ENCODE measurements around the gene SEMA3D. TPM values are rescaled to one million over a fixed set of nuclear protein-coding genes. Genes with fewer than 3 reads are reported as not detected.

Gene SEMA3D
- total and polyA plus RNA-seq, 2 experiments from 2014 or later: 1.5 to 7.2 TPM

DNA sequence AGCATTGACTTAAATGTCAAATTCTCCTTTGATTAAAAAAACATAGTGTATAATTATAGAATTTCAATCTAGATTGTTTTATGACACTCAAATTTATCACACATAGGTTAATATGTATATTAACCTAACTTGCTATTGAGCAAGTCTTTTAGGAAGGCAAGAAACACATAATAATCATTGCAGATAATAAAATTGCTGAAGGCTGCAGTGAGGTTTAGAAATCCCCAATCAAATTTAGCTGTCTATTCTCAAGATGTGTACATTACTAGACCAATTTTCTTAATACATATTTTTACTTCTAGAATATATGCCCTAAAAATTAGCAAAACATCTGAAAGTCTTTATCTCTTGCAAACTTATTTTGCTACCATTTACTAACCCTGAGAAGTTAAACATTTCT lies 34.9 kb upstream of the SEMA3D start (continued):
- TF ChIP-seq, protein P1, sequence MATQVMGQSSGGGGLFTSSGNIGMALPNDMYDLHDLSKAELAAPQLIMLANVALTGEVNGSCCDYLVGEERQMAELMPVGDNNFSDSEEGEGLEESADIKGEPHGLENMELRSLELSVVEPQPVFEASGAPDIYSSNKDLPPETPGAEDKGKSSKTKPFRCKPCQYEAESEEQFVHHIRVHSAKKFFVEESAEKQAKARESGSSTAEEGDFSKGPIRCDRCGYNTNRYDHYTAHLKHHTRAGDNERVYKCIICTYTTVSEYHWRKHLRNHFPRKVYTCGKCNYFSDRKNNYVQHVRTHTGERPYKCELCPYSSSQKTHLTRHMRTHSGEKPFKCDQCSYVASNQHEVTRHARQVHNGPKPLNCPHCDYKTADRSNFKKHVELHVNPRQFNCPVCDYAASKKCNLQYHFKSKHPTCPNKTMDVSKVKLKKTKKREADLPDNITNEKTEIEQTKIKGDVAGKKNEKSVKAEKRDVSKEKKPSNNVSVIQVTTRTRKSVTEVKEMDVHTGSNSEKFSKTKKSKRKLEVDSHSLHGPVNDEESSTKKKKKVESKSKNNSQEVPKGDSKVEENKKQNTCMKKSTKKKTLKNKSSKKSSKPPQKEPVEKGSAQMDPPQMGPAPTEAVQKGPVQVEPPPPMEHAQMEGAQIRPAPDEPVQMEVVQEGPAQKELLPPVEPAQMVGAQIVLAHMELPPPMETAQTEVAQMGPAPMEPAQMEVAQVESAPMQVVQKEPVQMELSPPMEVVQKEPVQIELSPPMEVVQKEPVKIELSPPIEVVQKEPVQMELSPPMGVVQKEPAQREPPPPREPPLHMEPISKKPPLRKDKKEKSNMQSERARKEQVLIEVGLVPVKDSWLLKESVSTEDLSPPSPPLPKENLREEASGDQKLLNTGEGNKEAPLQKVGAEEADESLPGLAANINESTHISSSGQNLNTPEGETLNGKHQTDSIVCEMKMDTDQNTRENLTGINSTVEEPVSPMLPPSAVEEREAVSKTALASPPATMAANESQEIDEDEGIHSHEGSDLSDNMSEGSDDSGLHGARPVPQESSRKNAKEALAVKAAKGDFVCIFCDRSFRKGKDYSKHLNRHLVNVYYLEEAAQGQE (IDR thresholded peaks at IDR 0.05; ENCODE audit: unreplicated experiment): no peak
- TF ChIP-seq, protein P2, sequence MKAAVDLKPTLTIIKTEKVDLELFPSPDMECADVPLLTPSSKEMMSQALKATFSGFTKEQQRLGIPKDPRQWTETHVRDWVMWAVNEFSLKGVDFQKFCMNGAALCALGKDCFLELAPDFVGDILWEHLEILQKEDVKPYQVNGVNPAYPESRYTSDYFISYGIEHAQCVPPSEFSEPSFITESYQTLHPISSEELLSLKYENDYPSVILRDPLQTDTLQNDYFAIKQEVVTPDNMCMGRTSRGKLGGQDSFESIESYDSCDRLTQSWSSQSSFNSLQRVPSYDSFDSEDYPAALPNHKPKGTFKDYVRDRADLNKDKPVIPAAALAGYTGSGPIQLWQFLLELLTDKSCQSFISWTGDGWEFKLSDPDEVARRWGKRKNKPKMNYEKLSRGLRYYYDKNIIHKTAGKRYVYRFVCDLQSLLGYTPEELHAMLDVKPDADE (IDR thresholded peaks at IDR 0.05): no peak
- no peak for TF ChIP-seq ZNF331 (CRISPR knock-in tag; IDR thresholded peaks at IDR 0.05; ENCODE audit: low read depth)
- no peak for TF ChIP-seq JUNB (IDR thresholded peaks at IDR 0.05; ENCODE audit: unreplicated experiment)
- TF ChIP-seq NANOG (IDR thresholded peaks at IDR 0.05; ENCODE audit: borderline replicate concordance): no peak
- no peak for TF ChIP-seq CREB1 (CRISPR knock-in tag; IDR thresholded peaks at IDR 0.05; ENCODE audit: low read depth)
- TF ChIP-seq EZH2 (IDR thresholded peaks at IDR 0.05; ENCODE audit: low read depth, unreplicated experiment): no peak
- TF ChIP-seq POLR2AphosphoS5 (IDR thresholded peaks at IDR 0.05; ENCODE audit: low read depth): no peak
- TF ChIP-seq, protein P3, sequence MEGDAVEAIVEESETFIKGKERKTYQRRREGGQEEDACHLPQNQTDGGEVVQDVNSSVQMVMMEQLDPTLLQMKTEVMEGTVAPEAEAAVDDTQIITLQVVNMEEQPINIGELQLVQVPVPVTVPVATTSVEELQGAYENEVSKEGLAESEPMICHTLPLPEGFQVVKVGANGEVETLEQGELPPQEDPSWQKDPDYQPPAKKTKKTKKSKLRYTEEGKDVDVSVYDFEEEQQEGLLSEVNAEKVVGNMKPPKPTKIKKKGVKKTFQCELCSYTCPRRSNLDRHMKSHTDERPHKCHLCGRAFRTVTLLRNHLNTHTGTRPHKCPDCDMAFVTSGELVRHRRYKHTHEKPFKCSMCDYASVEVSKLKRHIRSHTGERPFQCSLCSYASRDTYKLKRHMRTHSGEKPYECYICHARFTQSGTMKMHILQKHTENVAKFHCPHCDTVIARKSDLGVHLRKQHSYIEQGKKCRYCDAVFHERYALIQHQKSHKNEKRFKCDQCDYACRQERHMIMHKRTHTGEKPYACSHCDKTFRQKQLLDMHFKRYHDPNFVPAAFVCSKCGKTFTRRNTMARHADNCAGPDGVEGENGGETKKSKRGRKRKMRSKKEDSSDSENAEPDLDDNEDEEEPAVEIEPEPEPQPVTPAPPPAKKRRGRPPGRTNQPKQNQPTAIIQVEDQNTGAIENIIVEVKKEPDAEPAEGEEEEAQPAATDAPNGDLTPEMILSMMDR (conservative IDR thresholded peaks at IDR 0.05; ENCODE audit: low read depth in 2 of 2): no peak
- no peak for TF ChIP-seq STAT1 (IDR thresholded peaks at IDR 0.05; ENCODE audit: unreplicated experiment)

DNA sequence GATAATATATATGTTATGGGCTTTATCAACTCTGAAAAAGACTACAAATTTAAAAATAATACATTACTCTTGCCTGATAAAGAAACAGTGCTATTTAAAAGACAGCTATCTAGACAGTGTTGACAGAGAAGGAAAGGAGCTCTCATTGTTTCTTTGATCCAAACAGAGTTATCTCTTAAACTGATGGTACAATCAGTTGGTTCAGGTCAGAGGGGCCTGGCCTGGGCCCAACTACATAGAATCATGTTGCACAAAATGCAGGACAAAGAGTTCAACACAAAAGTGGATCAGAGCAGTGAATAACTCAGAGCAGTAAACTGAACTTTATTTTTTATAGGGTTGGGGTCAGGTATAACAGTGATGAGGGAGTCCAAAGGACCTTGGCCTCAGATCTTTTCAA lies 33.8 kb upstream of the SEMA3D start:
- ATAC-seq (no peak), DNase-seq (ENCODE audit: low spot score) (no peak)
- Histone ChIP-seq H3K4me1 (ENCODE audit: insufficient read depth) (no peaks in the 10 kb centered on the region; the same call in 1 of the 2 replicates), H2AFZ (no peak overlapping the region), H3F3A (replicated peaks; ENCODE audit: low read depth) (no peaks in the 10 kb centered on the region), H3K27ac (ENCODE audit: low read depth) (no peak overlapping the region), H3K9me2 (ENCODE audit: insufficient read depth) (no peaks in the 10 kb centered on the region), H3K4me2 (no peak overlapping the region), H3K4me3 (no peak overlapping the region), H3K36me3 (ENCODE audit: insufficient read depth) (no peaks in the 10 kb centered on the region), H3K27me3 (ENCODE audit: insufficient read depth) (no peaks in the 10 kb centered on the region), H4K20me1 (replicated peaks; ENCODE audit: insufficient read depth) (no peaks in the 10 kb centered on the region), H3K79me2 (replicated peaks; ENCODE audit: insufficient read depth) (no peaks in the 10 kb centered on the region)
- Mint-ChIP-seq H3K9me3 (no peaks in the 10 kb centered on the region), H3K27me3 (ENCODE audit: insufficient read depth, low read depth, poor library complexity) (no peaks in the 10 kb centered on the region), H3K4me3 (no peak overlapping the region), H3K36me3 (ENCODE audit: low read depth) (no peaks in the 10 kb centered on the region), H3K4me1 (no peaks in the 10 kb centered on the region), H3K27ac (no peak overlapping the region)
- TF ChIP-seq POLR2AphosphoS5 (IDR thresholded peaks at IDR 0.05; ENCODE audit: low read depth) (no peak), EZH2phosphoT487 (IDR thresholded peaks at IDR 0.05; ENCODE audit: unreplicated experiment) (no peak), CREB1 (CRISPR knock-in tag; IDR thresholded peaks at IDR 0.05; ENCODE audit: low read depth) (no peak), ZNF114 (CRISPR knock-in tag; IDR thresholded peaks at IDR 0.05) (no peak), JUNB (IDR thresholded peaks at IDR 0.05; ENCODE audit: unreplicated experiment) (no peak), STAT1 (IDR thresholded peaks at IDR 0.05; ENCODE audit: unreplicated experiment) (no peak), ZNF331 (CRISPR knock-in tag; IDR thresholded peaks at IDR 0.05; ENCODE audit: low read depth) (no peak)
- TF ChIP-seq, protein P3 (conservative IDR thresholded peaks at IDR 0.05; ENCODE audit: low read depth in 2 of 2): no peak
- TF ChIP-seq, protein P2 (IDR thresholded peaks at IDR 0.05): no peak

Data from GM23338 (cell line).